GM20000 (cell line): ENCODE results near the gene NADSYN1.
"Not testable (repeated sequence)": the region's sequence is repeated elsewhere in the genome, so short reads cannot be mapped to it uniquely, and the experiment has no call there.

Experiments used
- DNase-seq: peaks from one replicate; pipeline ENCODE4 v3.0.0; 2012; ENCODE audit warnings: low spot score
- CTCF ChIP-seq: IDR thresholded peaks from 2 replicates; pipeline ENCODE4 v1.5.1; 2012; ENCODE audit warnings: mild to moderate bottlenecking, control low read depth; ENCODE audit errors: extremely low read depth, missing control alignments

The NADSYN1 gene

GRCh38 chr11:71527576-71528210, 74.7 kb downstream of the NADSYN1 start:
- no peak for DNase-seq
- TF ChIP-seq CTCF = no peak

- TF ChIP-seq CTCF = no peak
- DNase-seq = no peak
Measured at GRCh38 chr11:71530602-71531001, 77.6 kb downstream of the NADSYN1 start.

- DNase-seq = no peak
- no peak for TF ChIP-seq CTCF
Measured at GRCh38 chr11:71532036-71532610, 79.1 kb downstream of the NADSYN1 start.

- DNase-seq = not testable (repeated sequence)
Measured at GRCh38 chr11:71534711-71535608, 82.0 kb downstream of the NADSYN1 start.

- TF ChIP-seq CTCF = no peak
- DNase-seq = no peak
Measured at GRCh38 chr11:71535825-71536224, 82.8 kb downstream of the NADSYN1 start.

GRCh38 chr11:71537537-71537936, 84.5 kb downstream of the NADSYN1 start:
- no peak for TF ChIP-seq CTCF
- no peak for DNase-seq

- not testable (repeated sequence) for DNase-seq
Measured at GRCh38 chr11:71537977-71538665, 85.1 kb downstream of the NADSYN1 start, which contains the start of gene KRTAP5-8. KRTAP5-8 (plus strand) TSS chr11:71538025; CDS start chr11:71538056, 31 bp downstream.

- no peak for DNase-seq
- no peak for TF ChIP-seq CTCF
Measured at GRCh38 chr11:71538666-71538990, 85.6 kb downstream of the NADSYN1 start.
